DMS 273 (cell line): ENCODE results near the gene MUC5AC.
"Not testable (repeated sequence)": the region's sequence is repeated elsewhere in the genome, so short reads cannot be mapped to it uniquely, and the experiment has no call there.

Experiments used
- DNase-seq: peaks from one replicate; lab custom pipeline; 2025; ENCODE audit not compliant: unreplicated experiment; lab: John Stamatoyannopoulos, UW

The MUC5AC gene

DNA sequence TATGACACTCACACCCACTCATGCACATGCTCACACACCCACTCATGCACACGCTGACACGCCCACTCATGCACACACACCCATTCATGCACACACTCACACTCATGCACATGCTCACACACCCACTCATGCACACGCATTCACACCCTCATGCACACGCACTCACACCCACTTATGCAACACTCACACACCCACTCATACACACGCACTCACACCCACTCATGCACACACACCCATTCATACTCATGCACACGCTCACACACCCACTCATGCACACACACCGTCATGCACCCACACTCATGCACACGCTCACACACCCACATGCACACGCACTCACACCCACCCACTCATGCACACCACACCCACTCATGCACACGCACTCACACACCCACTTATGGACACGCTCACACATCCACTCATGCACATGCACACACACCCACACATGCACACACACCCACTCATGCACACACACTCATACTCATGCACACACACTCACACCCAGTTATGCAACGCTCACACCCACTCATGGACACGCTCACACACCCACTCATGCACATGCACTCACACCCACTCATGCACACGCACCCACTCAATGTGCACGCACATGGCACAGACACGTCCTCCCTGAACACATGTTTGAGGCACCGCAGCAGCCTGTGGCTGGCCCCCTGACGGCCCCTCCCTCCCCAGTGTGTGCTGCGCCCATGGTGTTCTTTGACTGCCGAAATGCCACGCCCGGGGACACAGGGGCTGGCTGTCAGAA lies 17.9 kb downstream of the MUC5AC start:
- DNase-seq = no peak

DNA sequence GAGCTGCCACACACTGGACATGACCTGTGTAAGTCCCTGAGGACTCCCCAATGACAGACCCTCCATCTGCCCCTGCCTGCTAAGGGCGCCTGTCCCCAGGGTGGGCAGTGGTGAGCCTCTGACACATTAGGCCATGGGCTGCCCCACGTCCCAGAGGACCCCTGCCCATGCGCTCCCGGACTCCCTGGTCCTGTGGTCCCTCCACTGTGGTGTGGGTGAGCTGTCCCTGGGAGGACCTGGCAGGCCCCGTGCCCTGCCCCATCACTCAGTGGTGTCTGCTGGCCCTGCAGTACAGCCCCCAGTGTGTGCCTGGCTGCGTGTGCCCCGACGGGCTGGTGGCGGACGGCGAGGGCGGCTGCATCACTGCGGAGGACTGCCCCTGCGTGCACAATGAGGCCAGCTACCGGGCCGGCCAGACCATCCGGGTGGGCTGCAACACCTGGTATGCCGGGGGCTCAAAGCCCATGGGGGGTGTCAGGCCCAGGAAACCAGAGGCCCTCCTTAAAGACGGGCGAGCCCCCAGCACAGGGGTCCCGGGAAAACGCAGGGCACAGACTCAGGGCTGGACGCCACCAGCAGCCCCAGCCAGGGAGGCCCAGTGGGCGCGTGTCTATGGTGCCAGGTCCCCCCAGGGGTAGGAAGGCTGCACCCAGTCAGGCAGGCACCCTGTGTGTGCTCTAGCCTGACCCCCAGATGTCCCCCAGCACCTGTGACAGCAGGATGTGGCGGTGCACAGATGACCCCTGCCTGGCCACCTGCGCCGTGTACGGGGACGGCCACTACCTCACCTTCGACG lies 18.7 kb downstream of the MUC5AC start:
- DNase-seq = no peak

- DNase-seq = no peak
Measured at GRCh38 chr11:1177020-1177770, 19.4 kb downstream of the MUC5AC start.

- DNase-seq = no peak
Measured at GRCh38 chr11:1177771-1178090, 20.0 kb downstream of the MUC5AC start.

- no peak for DNase-seq
Measured at GRCh38 chr11:1178201-1178885, 20.6 kb downstream of the MUC5AC start.

- DNase-seq = no peak
Measured at GRCh38 chr11:1178906-1179305, 21.2 kb downstream of the MUC5AC start.

GRCh38 chr11:1179641-1180040 lies 21.9 kb downstream of the MUC5AC start:
- DNase-seq = no peak

DNA sequence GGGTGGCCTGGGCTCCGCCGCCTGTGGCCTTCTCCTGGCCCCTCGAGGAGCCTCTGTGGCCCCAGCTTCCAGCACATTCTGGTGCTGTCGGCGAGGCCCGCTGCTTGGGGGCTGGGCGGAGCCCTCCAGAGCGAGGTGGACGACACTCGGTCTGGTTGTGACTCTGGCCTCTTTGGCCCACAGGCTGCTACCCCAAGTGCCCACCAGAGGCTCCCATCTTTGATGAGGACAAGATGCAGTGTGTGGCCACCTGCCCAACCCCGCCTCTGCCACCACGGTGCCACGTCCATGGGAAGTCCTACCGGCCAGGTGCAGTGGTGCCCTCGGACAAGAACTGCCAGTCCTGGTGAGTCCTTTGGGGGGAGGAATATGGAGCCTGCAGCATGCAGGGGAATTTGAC lies 22.4 kb downstream of the MUC5AC start:
- DNase-seq = no peak

- DNase-seq = no peak
Measured at GRCh38 chr11:1180947-1181391, 23.2 kb downstream of the MUC5AC start.

DNA sequence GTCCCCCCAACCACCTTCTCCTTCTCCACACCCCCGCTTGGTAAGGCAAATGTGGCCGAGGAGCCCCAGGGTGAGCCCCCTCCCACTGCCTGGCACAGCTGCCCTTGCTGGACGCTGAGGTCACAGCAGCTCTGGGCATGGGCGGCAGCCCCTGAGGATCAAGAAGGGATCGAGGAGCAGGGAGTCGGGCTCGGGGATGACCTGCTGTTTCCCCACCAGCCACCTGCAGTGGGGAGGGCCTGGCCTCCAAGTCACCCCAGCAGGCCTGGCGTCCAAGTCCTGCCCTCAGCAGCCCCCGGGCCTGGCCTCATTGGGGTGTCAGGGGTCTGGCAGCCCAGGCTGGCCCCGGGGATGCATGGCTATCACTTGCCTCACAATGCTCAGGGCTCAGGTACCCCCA lies 23.7 kb downstream of the MUC5AC start:
- no peak for DNase-seq

DNA sequence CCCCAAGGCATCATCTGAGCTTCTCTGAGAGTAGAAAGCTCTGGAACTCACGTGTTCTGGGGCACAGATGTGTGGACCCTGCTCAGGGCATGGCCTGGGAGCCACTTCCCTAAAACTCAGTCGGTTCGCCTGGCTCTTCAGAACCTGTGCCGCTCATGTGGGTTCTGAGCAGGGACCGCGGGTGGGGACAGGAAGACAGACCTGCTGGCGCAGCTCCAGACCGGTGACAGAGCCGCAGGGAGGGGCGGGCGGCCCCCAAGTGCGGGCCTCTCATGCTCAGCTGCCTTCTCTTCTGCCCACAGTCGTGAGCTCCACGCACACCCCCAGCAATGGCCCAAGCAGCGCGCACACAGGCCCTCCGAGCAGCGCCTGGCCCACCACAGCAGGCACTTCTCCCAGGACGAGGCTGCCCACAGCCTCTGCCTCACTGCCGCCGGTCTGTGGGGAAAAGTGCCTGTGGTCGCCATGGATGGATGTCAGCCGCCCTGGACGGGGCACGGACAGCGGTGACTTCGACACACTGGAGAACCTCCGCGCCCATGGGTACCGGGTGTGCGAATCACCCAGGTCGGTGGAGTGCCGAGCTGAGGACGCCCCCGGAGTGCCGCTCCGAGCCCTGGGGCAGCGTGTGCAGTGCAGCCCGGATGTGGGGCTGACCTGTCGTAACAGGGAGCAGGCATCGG lies 24.2 kb downstream of the MUC5AC start:
- DNase-seq = no peak

DNA sequence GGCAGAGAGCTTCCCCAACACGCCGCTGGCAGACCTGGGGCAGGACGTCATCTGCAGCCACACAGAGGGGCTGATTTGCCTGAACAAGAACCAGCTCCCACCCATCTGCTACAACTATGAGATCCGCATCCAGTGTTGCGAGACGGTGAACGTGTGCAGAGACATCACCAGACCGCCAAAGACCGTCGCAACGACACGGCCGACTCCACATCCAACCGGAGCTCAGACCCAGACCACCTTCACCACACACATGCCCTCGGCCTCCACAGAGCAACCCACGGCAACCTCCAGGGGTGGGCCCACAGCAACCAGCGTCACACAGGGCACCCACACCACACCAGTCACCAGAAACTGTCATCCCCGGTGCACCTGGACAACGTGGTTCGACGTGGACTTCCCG lies 26.4 kb downstream of the MUC5AC start:
- DNase-seq = not testable (repeated sequence)

GRCh38 chr11:1188451-1189130 lies 30.8 kb downstream of the MUC5AC start:
- not testable (repeated sequence) for DNase-seq

- DNase-seq = not testable (repeated sequence)
Measured at GRCh38 chr11:1189816-1190215, 32.1 kb downstream of the MUC5AC start.

GRCh38 chr11:1191786-1192470 lies 34.2 kb downstream of the MUC5AC start:
- DNase-seq = not testable (repeated sequence)

DNA sequence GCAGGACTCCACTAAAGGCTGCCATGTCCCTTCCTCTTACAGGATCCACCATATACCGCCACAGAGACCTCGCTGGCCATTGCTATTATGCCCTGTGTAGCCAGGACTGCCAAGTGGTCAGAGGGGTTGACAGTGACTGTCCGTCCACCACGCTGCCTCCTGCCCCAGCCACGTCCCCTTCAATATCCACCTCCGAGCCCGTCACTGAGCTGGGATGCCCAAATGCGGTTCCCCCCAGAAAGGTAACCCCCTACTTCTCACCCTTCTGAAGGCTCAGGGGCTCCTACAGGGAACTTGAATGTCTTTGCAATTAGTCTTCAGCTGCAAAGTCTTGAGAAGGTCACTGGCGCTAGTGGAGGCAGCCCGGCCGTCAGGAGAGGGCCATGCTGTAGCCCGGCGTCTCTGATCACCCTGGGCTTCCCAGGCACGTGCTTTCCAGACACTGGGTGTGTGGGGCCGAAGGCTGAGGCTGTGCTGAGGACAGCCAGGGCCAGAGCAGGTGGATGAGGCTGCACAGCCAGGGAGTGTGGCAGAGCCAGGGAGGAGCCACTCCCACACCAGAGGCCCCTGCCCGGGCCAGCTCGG lies 35.1 kb downstream of the MUC5AC start:
- DNase-seq = no peak

- no peak for DNase-seq
Measured at GRCh38 chr11:1193326-1194230, 35.8 kb downstream of the MUC5AC start.
